Gastroesophageal sphincter (tissue), 3 donors: ENCODE data around the gene MPPED1.

Experiments
- CTCF ChIP-seq, 4 experiments: fragments of 200-600 bp in 2 of 4; fragments of 450-650 bp in 2 of 4; sonication (generic) in 1 of 4; IDR thresholded peaks; one replicate each; pipeline ENCODE4 v1.5.1; 2017 to 2019; ENCODE audit warnings: antibody characterized with exemption in 4 of 4, mild to moderate bottlenecking in 2 of 4, moderate library complexity in 2 of 4
- POLR2A ChIP-seq, 2 donors: fragments of 450-650 bp; IDR thresholded peaks; one replicate each; pipeline ENCODE4 v1.6.1; 2017; ENCODE audit warnings: antibody characterized with exemption in 2 of 2, mild to moderate bottlenecking in 2 of 2, moderate library complexity in 1 of 2

- TF ChIP-seq CTCF (IDR thresholded peaks at IDR 0.05) (no peak), POLR2A (IDR thresholded peaks at IDR 0.05) (no peak)
Observed at GRCh38 chr22:43398910-43399309, 12.9 kb upstream of the MPPED1 start.
